Mesothelial cell of epicardium (in vitro differentiated cells): Measurements from ENCODE around the gene GIPC3. TPM values are rescaled to one million over a fixed set of nuclear protein-coding genes. Genes with fewer than 3 reads are reported as not detected.

ENCODE experiments used
- DNase-seq, 2 experiments: peaks; one replicate each; pipeline ENCODE4 v3.0.0; 2021; ENCODE audit warnings: low spot score in 2 of 2; ENCODE audit not compliant: unreplicated experiment in 2 of 2
- H3K27ac Mint-ChIP-seq: 2 replicates; pipeline ENCODE4 v1.8.0; 2021; ENCODE audit warnings: mixed read lengths
- H3K27me3 Mint-ChIP-seq: 2 replicates; pipeline ENCODE4 v1.8.0; 2021; ENCODE audit warnings: low read depth, mixed read lengths
- H3K36me3 Mint-ChIP-seq: 2 replicates; pipeline ENCODE4 v1.8.0; 2021; ENCODE audit warnings: mixed read lengths
- H3K4me1 Mint-ChIP-seq: 2 replicates; pipeline ENCODE4 v1.8.0; 2021; ENCODE audit warnings: mixed read lengths
- H3K4me3 Mint-ChIP-seq: 2 replicates; pipeline ENCODE4 v1.8.0; 2021; ENCODE audit warnings: mild to moderate bottlenecking, moderate library complexity, mixed read lengths
- H3K9me3 Mint-ChIP-seq: 2 replicates; pipeline ENCODE4 v1.8.0; 2021; ENCODE audit warnings: mixed read lengths
- total RNA-seq: library from RNA; stranded (reverse); gene quantifications from 3 replicates; pipeline ENCODE4 v1.2.1, GENCODE V29; 2021
- TF ChIP-seq, protein P1 (sequence below): fragments of 200-600 bp; sonication (generic); IDR thresholded peaks from one replicate; pipeline ENCODE4 v1.5.0; 2021; ENCODE audit warnings: antibody characterized with exemption; ENCODE audit not compliant: unreplicated experiment

Gene GIPC3
- total RNA-seq, 1 donor from 2014 or later: 0.07 TPM

GRCh38 chr19:3610745-3611717, 25.8 kb downstream of the GIPC3 start:
- no peak overlapping the region for H3K27ac Mint-ChIP-seq
- TF ChIP-seq, protein P1, sequence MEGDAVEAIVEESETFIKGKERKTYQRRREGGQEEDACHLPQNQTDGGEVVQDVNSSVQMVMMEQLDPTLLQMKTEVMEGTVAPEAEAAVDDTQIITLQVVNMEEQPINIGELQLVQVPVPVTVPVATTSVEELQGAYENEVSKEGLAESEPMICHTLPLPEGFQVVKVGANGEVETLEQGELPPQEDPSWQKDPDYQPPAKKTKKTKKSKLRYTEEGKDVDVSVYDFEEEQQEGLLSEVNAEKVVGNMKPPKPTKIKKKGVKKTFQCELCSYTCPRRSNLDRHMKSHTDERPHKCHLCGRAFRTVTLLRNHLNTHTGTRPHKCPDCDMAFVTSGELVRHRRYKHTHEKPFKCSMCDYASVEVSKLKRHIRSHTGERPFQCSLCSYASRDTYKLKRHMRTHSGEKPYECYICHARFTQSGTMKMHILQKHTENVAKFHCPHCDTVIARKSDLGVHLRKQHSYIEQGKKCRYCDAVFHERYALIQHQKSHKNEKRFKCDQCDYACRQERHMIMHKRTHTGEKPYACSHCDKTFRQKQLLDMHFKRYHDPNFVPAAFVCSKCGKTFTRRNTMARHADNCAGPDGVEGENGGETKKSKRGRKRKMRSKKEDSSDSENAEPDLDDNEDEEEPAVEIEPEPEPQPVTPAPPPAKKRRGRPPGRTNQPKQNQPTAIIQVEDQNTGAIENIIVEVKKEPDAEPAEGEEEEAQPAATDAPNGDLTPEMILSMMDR: no peak

GRCh38 chr19:3611841-3612240, 26.6 kb downstream of the GIPC3 start:
- DNase-seq: no peak
- H3K27me3 Mint-ChIP-seq: peaks cover 13% of the 10 kb centered on the region
- H3K4me3 Mint-ChIP-seq: no peak overlapping the region
- peaks cover 7% of the 10 kb centered on the region for H3K36me3 Mint-ChIP-seq
- no peak overlapping the region for H3K27ac Mint-ChIP-seq
- peaks cover 10% of the 10 kb centered on the region for H3K4me1 Mint-ChIP-seq
- TF ChIP-seq, protein P1: no peak
- no peaks in the 10 kb centered on the region for H3K9me3 Mint-ChIP-seq

More at GRCh38 chr19:3610745-3611717, 25.8 kb downstream of the GIPC3 start:
- DNase-seq: no peak
- peaks cover 10% of the 10 kb centered on the region for H3K4me1 Mint-ChIP-seq
- no peak overlapping the region for H3K4me3 Mint-ChIP-seq
- H3K9me3 Mint-ChIP-seq: no peaks in the 10 kb centered on the region
- peaks cover 14% of the 10 kb centered on the region for H3K27me3 Mint-ChIP-seq
- peaks cover 7% of the 10 kb centered on the region for H3K36me3 Mint-ChIP-seq

DNA sequence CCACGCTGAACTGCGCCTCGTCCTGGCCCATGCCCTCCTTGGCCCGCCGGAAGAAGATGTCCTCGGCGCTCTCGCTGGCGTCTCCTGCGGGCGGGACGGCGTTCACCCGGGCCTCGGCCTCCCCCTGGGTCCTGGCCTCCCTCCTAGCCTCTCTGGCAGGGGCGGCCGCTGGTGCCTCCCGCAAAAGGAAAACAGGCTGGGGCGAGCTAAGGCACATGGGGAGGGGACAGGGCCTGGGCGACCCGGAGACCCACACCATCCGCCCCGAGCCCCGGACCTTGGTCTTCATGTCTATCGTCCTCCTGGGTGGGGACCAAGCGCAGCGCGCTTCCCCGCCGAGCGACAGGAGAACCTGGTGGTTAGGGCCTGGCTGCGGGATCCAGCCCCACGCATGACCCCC, 27.1 kb downstream of the GIPC3 start:
- Mint-ChIP-seq H3K36me3 (peaks cover 7% of the 10 kb centered on the region), H3K27me3 (peaks cover 9% of the 10 kb centered on the region), H3K4me3 (no peak overlapping the region), H3K27ac (no peak overlapping the region), H3K4me1 (peaks cover 7% of the 10 kb centered on the region), H3K9me3 (no peaks in the 10 kb centered on the region)
- TF ChIP-seq, protein P1: no peak
- no peak for DNase-seq

DNA sequence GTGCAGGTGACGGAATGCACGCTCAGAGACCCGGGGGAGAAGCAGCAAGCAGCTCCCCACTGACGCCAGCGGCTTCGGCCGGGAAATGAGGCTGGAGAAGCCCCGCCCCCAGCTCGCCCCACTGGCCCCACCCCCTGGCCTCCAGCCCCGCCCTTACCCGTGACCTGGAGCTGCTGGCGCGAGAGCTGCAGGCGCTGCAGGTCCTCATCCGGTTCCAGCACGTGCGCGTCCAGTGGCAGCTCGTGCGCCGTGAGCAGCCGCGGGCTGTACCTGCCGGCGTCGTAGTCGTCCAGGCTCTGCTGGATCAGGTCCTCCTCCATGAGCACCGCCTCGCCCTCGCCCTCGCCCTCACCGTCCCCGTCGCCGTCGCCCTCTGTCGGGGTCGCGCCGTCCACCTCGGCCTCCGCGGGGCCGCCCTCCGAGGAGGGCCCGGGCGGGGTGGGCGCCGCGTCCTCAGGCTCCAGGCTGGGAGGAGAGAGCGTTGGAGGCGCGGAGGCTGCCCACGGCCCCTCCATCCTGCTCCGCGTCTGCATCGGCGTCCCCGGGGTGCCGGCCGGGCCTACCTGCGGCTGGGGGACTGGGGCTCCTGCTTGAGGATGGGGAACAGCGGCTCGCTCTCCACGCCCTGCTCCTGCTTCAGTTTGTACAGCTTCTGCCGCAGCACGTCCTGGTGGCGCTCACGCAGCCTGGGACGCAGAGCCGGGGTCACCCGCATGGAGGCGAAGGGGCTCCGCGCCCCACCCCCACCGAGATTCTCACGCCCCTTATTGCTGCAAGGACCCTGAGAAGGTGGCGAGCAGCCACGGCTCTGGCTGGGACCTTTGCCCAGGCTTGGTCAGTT, 27.8 kb downstream of the GIPC3 start:
- Mint-ChIP-seq H3K4me3 (no peak overlapping the region), H3K4me1 (peaks cover 1% of the 10 kb centered on the region)

More for the DNA sequence above, 27.8 kb downstream of the GIPC3 start:
- TF ChIP-seq, protein P1: no peak
- H3K27ac Mint-ChIP-seq: no peak overlapping the region
- peaks cover 7% of the 10 kb centered on the region for H3K36me3 Mint-ChIP-seq
- peaks cover 1% of the 10 kb centered on the region for H3K27me3 Mint-ChIP-seq
- no peak for DNase-seq
- no peaks in the 10 kb centered on the region for H3K9me3 Mint-ChIP-seq
